RWPE1 (cell line): ENCODE data around the gene SLAIN2.
A peak's percentile ranks its signal among the peaks of the same experiment; 100 is the strongest.

Source experiments
- CTCF ChIA-PET: fragments of 350-600 bp; sonication (Branson Sonifier 250); formaldehyde crosslinking; extraction: SDS; loops from one replicate; lab custom pipeline; 2021; lab: Yijun Ruan, JAX
- POLR2A ChIA-PET: fragments of 400-600 bp; formaldehyde crosslinking; extraction: SDS; loops from one replicate; lab custom pipeline; 2020; ENCODE audit warnings: antibody characterized with exemption; ENCODE audit not compliant: low non-redundant PET; lab: Yijun Ruan, JAX
- DNase-seq: peaks from one replicate; pipeline ENCODE4 v3.0.0; 2012; ENCODE audit warnings: low spot score
- H3K27ac ChIP-seq: fragments of 450-650 bp; 2 replicates; pipeline ENCODE4 v1.5.1; 2017
- TF ChIP-seq, protein P1 (sequence below): fragments of 450-650 bp; conservative IDR thresholded peaks from 2 replicates; pipeline ENCODE4 v1.5.1; 2017; ENCODE audit warnings: low read depth, mild to moderate bottlenecking

SLAIN2 gene

DNA sequence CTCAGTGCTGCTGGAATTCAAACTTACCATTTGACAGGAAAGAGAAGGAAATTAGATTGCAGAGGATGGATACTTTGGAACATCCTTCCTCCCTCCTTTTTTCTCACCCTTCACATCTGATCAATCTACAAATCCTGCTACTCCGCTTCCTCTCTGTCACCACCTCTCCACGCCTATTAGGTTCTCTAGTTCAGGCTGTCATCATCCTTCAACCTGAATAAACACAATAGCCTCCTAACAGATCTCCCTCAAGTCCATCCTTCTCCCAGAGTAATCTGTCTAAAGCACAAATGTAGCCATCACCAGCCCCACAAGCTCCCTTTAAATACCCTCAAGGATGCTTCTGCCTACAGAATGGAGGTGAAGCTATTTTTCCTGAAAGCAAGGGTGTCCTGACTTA is 20.0 kb upstream of the SLAIN2 start:
- TF ChIP-seq, protein P1, sequence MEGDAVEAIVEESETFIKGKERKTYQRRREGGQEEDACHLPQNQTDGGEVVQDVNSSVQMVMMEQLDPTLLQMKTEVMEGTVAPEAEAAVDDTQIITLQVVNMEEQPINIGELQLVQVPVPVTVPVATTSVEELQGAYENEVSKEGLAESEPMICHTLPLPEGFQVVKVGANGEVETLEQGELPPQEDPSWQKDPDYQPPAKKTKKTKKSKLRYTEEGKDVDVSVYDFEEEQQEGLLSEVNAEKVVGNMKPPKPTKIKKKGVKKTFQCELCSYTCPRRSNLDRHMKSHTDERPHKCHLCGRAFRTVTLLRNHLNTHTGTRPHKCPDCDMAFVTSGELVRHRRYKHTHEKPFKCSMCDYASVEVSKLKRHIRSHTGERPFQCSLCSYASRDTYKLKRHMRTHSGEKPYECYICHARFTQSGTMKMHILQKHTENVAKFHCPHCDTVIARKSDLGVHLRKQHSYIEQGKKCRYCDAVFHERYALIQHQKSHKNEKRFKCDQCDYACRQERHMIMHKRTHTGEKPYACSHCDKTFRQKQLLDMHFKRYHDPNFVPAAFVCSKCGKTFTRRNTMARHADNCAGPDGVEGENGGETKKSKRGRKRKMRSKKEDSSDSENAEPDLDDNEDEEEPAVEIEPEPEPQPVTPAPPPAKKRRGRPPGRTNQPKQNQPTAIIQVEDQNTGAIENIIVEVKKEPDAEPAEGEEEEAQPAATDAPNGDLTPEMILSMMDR: no peak

DNA sequence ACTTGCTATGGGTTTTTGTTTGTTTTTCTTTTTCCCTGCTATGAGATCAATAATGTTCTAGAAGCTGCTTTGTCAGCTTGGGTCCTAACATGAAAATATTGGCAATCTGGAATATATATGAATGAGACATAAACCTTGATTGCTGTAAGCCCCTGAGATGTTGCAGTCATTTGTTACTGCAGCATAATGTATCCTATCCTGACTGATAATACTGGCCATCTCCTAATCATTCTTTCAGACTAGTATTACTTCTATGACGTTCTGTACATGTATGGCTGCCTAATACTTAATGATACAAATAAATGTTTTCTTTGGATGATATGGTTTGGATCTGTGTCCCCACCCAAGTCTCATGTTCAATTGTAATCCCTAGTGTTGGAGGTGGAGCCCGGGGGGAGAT is 19.3 kb upstream of the SLAIN2 start:
- ChIA-PET POLR2A (no interaction called here), CTCF (no interaction called here)
- TF ChIP-seq, protein P1: no peak
- H3K27ac ChIP-seq: no peak overlapping the region
- no peak for DNase-seq

More for the DNA sequence above, 20.0 kb upstream of the SLAIN2 start:
- H3K27ac ChIP-seq: no peak overlapping the region
- ChIA-PET POLR2A (no interaction called here), CTCF (no interaction called here)
- DNase-seq: no peak

DNA sequence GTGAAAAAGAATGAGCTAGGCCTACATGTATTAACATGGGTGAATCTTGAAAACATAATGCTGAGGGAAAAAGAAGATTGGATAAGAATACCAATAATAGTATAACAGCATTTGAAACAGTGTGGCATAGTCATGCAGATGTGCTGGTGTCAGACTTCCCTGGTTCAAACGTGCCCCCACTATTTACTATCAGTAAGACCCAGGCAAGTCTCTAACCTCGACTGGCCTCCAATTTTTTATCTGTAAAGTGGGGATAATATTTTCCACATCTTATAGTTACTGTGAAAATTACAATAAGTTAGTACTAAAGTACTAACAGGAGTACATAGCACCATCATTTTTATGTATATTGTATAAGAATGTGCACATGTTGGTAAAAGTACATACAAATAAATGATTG is 17.0 kb upstream of the SLAIN2 start:
- ChIA-PET POLR2A (no interaction called here), CTCF (no interaction called here)
- no peak overlapping the region for H3K27ac ChIP-seq
- DNase-seq: no peak
- TF ChIP-seq, protein P1: no peak

DNA sequence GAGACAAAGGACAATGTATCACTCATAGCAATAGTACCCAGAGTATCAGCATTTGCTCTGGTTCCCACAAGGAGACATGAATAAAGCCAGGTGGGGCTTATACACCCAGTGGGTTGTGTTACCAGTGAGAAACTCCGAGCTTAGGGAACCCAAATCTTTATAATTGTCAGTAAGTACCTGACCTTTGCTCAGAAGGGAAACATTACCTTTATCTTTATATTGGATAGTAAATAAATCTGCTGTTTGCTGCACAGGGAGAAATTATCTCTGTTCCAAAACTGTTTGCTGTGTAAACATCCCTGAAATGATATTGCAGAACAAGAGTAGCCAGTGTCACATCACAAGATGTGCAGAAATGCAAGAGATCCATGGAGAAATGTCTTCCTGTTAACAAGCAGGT is 12.1 kb upstream of the SLAIN2 start:
- DNase-seq: no peak
- ChIA-PET POLR2A (no interaction called here), CTCF (no interaction called here)
- TF ChIP-seq, protein P1: no peak
- no peak overlapping the region for H3K27ac ChIP-seq

- DNase-seq: peak; percentile 75
- POLR2A ChIA-PET: no interaction called here
- H3K27ac ChIP-seq: no peak overlapping the region
- CTCF ChIA-PET: no interaction called here
- TF ChIP-seq, protein P1: no peak
Measured at GRCh38 chr4:48329976-48330375, 11.4 kb upstream of the SLAIN2 start.

- ChIA-PET CTCF (no interaction called here), POLR2A (no interaction called here)
- TF ChIP-seq, protein P1: no peak
- no peak overlapping the region; the same call in 1 of the 2 replicates for H3K27ac ChIP-seq
- peak; percentile 20 for DNase-seq
Measured at GRCh38 chr4:48331577-48332330, 9.6 kb upstream of the SLAIN2 start.
